T-helper 2 cell treated with Interferon-gamma antibody and Interleukin-4, amounts not matched to agents 5 μg/mL and 100 μg/mL, for 36 hours (primary cell): Measurements from ENCODE around the gene PDE11A.

ENCODE experiments used
- DNase-seq: peaks from one replicate; pipeline ENCODE4 v3.0.0; 2021; ENCODE audit warnings: low spot score
- H3K27ac Mint-ChIP-seq: one replicate; pipeline ENCODE4 v1.8.0; 2021; ENCODE audit warnings: mild to moderate bottlenecking, mixed read lengths
- H3K27me3 Mint-ChIP-seq: one replicate; pipeline ENCODE4 v1.8.0; 2021; ENCODE audit warnings: low read depth, mixed read lengths
- H3K36me3 Mint-ChIP-seq: one replicate; pipeline ENCODE4 v1.8.0; 2021; ENCODE audit warnings: low read depth, mixed read lengths
- H3K4me1 Mint-ChIP-seq: one replicate; pipeline ENCODE4 v1.8.0; 2021; ENCODE audit warnings: low read depth, mixed read lengths
- H3K4me3 Mint-ChIP-seq: one replicate; pipeline ENCODE4 v1.8.0; 2022; ENCODE audit warnings: mild to moderate bottlenecking, moderate library complexity, mixed read lengths
- H3K9me3 Mint-ChIP-seq: one replicate; pipeline ENCODE4 v1.8.0; 2021; ENCODE audit warnings: mixed read lengths

Gene PDE11A

GRCh38 chr2:178016612-178017011, 56.0 kb downstream of the PDE11A start:
- Mint-ChIP-seq H3K27me3 (peaks cover 3% of the 10 kb centered on the region), H3K9me3 (no peaks in the 10 kb centered on the region), H3K4me3 (no peak overlapping the region), H3K4me1 (no peaks in the 10 kb centered on the region), H3K36me3 (no peaks in the 10 kb centered on the region), H3K27ac (no peak overlapping the region)
- no peak for DNase-seq

- Mint-ChIP-seq H3K4me3 (no peak overlapping the region), H3K27ac (no peak overlapping the region), H3K36me3 (no peaks in the 10 kb centered on the region), H3K4me1 (no peaks in the 10 kb centered on the region), H3K9me3 (no peaks in the 10 kb centered on the region), H3K27me3 (peaks cover 6% of the 10 kb centered on the region)
- DNase-seq, result no peak
These were observed 59.9 kb downstream of the PDE11A start for GRCh38 chr2:178012639-178013038.

- Mint-ChIP-seq H3K27ac (no peak overlapping the region), H3K4me3 (no peak overlapping the region), H3K27me3 (peaks cover 6% of the 10 kb centered on the region), H3K4me1 (no peaks in the 10 kb centered on the region), H3K9me3 (no peaks in the 10 kb centered on the region), H3K36me3 (no peaks in the 10 kb centered on the region)
- no peak for DNase-seq
These were observed 62.8 kb downstream of the PDE11A start for GRCh38 chr2:178009813-178010212.

GRCh38 chr2:178008636-178009289, 63.8 kb downstream of the PDE11A start:
- H3K27me3 Mint-ChIP-seq, result peaks cover 10% of the 10 kb centered on the region
- no peaks in the 10 kb centered on the region for H3K36me3 Mint-ChIP-seq
- DNase-seq, result no peak
- no peak overlapping the region for H3K27ac Mint-ChIP-seq
- no peaks in the 10 kb centered on the region for H3K4me1 Mint-ChIP-seq
- no peaks in the 10 kb centered on the region for H3K9me3 Mint-ChIP-seq
- no peak overlapping the region for H3K4me3 Mint-ChIP-seq

- H3K4me3 Mint-ChIP-seq, result no peak overlapping the region
- no peaks in the 10 kb centered on the region for H3K4me1 Mint-ChIP-seq
- DNase-seq, result no peak
- H3K9me3 Mint-ChIP-seq, result no peaks in the 10 kb centered on the region
- no peaks in the 10 kb centered on the region for H3K36me3 Mint-ChIP-seq
- peaks cover 7% of the 10 kb centered on the region for H3K27me3 Mint-ChIP-seq
- no peak overlapping the region for H3K27ac Mint-ChIP-seq
These were observed 65.9 kb downstream of the PDE11A start for GRCh38 chr2:178006710-178007109.

- DNase-seq, result no peak
- H3K36me3 Mint-ChIP-seq, result no peaks in the 10 kb centered on the region
- peaks cover 7% of the 10 kb centered on the region for H3K27me3 Mint-ChIP-seq
- no peak overlapping the region for H3K27ac Mint-ChIP-seq
- no peak overlapping the region for H3K4me3 Mint-ChIP-seq
- no peaks in the 10 kb centered on the region for H3K4me1 Mint-ChIP-seq
- no peaks in the 10 kb centered on the region for H3K9me3 Mint-ChIP-seq
These were observed 66.8 kb downstream of the PDE11A start for GRCh38 chr2:178005756-178006155.

GRCh38 chr2:178002038-178002437, 70.5 kb downstream of the PDE11A start:
- Mint-ChIP-seq H3K9me3 (no peaks in the 10 kb centered on the region), H3K27ac (no peak overlapping the region), H3K27me3 (peaks cover 6% of the 10 kb centered on the region), H3K36me3 (no peaks in the 10 kb centered on the region), H3K4me1 (no peaks in the 10 kb centered on the region), H3K4me3 (no peak overlapping the region)
- no peak for DNase-seq

GRCh38 chr2:177998996-177999395, 73.6 kb downstream of the PDE11A start:
- no peak overlapping the region for H3K27ac Mint-ChIP-seq
- no peaks in the 10 kb centered on the region for H3K4me1 Mint-ChIP-seq
- H3K9me3 Mint-ChIP-seq, result no peaks in the 10 kb centered on the region
- no peak for DNase-seq
- H3K36me3 Mint-ChIP-seq, result no peaks in the 10 kb centered on the region
- peaks cover 2% of the 10 kb centered on the region for H3K27me3 Mint-ChIP-seq
- H3K4me3 Mint-ChIP-seq, result no peak overlapping the region

GRCh38 chr2:177998006-177998405, 74.6 kb downstream of the PDE11A start:
- Mint-ChIP-seq H3K4me1 (no peaks in the 10 kb centered on the region), H3K27me3 (peaks cover 2% of the 10 kb centered on the region), H3K9me3 (no peaks in the 10 kb centered on the region), H3K4me3 (no peak overlapping the region), H3K27ac (no peak overlapping the region), H3K36me3 (no peaks in the 10 kb centered on the region)
- no peak for DNase-seq

GRCh38 chr2:177992992-177993391, 79.6 kb downstream of the PDE11A start:
- no peaks in the 10 kb centered on the region for H3K27me3 Mint-ChIP-seq
- no peak overlapping the region for H3K27ac Mint-ChIP-seq
- H3K36me3 Mint-ChIP-seq, result no peaks in the 10 kb centered on the region

GRCh38 chr2:177989029-177989885, 83.3 kb downstream of the PDE11A start:
- no peak for DNase-seq
- Mint-ChIP-seq H3K4me1 (no peaks in the 10 kb centered on the region), H3K9me3 (no peaks in the 10 kb centered on the region), H3K36me3 (no peaks in the 10 kb centered on the region), H3K27me3 (no peaks in the 10 kb centered on the region), H3K27ac (no peak overlapping the region), H3K4me3 (no peak overlapping the region)

More at GRCh38 chr2:177992992-177993391, 79.6 kb downstream of the PDE11A start:
- Mint-ChIP-seq H3K4me3 (no peak overlapping the region), H3K4me1 (no peaks in the 10 kb centered on the region), H3K9me3 (no peaks in the 10 kb centered on the region)
- no peak for DNase-seq

- DNase-seq, result no peak
- Mint-ChIP-seq H3K4me3 (no peak overlapping the region), H3K36me3 (no peaks in the 10 kb centered on the region), H3K27me3 (no peaks in the 10 kb centered on the region), H3K27ac (no peak overlapping the region), H3K9me3 (no peaks in the 10 kb centered on the region), H3K4me1 (no peaks in the 10 kb centered on the region)
These were observed 87.8 kb downstream of the PDE11A start for GRCh38 chr2:177984749-177985148.

GRCh38 chr2:177983183-177983788, 89.3 kb downstream of the PDE11A start:
- Mint-ChIP-seq H3K27me3 (no peaks in the 10 kb centered on the region), H3K4me1 (no peaks in the 10 kb centered on the region), H3K36me3 (no peaks in the 10 kb centered on the region), H3K9me3 (no peaks in the 10 kb centered on the region), H3K27ac (no peak overlapping the region), H3K4me3 (no peak overlapping the region)
- no peak for DNase-seq

- no peaks in the 10 kb centered on the region for H3K4me1 Mint-ChIP-seq
- no peak overlapping the region for H3K27ac Mint-ChIP-seq
- DNase-seq, result no peak
- no peaks in the 10 kb centered on the region for H3K27me3 Mint-ChIP-seq
- no peaks in the 10 kb centered on the region for H3K36me3 Mint-ChIP-seq
- H3K4me3 Mint-ChIP-seq, result no peak overlapping the region
- H3K9me3 Mint-ChIP-seq, result no peaks in the 10 kb centered on the region
These were observed 99.8 kb downstream of the PDE11A start for GRCh38 chr2:177972782-177973181.
